SK-N-DZ (cell line): Measurements from ENCODE around the gene PKHD1.
"Not testable (repeated sequence)": the region's sequence is repeated elsewhere in the genome, so short reads cannot be mapped to it uniquely, and the experiment has no call there.

Source experiments
- DNase-seq: peaks from one replicate; pipeline ENCODE4 v3.0.0-alpha.2; 2015; ENCODE audit warnings: low spot score

The PKHD1 gene

GRCh38 chr6:51855310-51856082, 231.9 kb downstream of the PKHD1 start:
- DNase-seq = peak; percentile 75

DNA sequence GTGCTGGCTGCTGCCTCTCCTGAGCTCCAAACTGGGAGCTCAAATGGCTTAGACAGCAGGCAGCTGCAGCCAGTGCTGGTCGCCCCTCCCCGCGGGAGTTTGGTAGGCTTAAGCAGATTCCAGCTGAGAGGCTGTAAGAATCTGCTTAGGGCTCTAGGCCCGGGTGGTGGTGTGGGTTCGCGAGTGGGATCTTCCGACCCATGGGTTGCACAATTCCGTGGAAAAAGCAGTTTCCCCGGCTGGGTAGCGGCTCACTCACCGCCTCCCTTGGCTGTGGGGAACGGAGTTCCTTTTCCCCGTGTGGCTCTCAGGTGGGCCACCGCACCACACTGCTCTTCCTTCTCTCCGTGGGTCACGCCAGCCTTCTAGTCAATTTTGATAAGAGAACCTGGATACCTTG, 232.5 kb downstream of the PKHD1 start:
- no peak for DNase-seq

DNA sequence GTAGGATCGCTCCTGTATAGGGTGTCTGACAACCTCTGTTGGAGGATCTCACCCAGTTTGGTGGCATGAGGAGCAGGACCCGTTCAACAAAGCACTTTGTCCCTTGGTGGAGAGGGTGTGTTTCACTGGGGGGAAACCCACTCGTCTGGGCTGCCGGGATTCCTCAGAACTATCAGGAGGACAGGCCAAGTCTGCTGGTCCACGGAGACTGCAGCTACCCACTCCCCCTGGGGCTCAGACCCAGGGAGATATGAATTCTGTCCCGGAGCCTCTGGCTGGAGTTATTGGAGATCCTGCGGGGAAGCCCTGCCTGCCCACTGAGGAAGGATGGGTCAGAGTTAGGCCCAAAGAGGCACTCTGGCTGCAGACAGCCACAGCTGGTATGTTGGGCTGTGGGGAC, 233.1 kb downstream of the PKHD1 start:
- DNase-seq = no peak

- DNase-seq = not testable (repeated sequence)
Measured at GRCh38 chr6:51853109-51853508, 234.3 kb downstream of the PKHD1 start.

DNA sequence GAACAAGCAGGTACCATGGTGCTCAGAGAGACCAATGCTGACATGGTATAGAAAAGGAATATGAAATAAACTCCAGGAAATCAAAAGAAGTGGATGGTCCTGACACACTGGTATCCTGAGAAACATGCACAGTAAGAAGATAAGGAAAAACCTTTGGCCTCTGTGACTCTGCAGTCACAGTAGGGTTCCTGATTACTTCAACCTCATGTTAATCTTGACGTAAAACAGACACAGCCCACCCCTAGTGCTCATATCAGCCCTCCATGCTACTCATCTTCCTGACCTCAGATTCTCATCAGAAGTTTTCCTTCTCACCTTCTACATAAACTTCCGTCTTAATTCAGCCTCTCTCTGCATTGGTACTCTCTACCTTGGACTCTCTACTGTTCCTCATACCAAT, 240.9 kb downstream of the PKHD1 start:
- peak; percentile 81 for DNase-seq

- peak; percentile 67 for DNase-seq
Measured at GRCh38 chr6:51844336-51844735, 243.1 kb downstream of the PKHD1 start.

- peak; percentile 80 for DNase-seq
Measured at GRCh38 chr6:51843456-51844056, 243.9 kb downstream of the PKHD1 start.

DNA sequence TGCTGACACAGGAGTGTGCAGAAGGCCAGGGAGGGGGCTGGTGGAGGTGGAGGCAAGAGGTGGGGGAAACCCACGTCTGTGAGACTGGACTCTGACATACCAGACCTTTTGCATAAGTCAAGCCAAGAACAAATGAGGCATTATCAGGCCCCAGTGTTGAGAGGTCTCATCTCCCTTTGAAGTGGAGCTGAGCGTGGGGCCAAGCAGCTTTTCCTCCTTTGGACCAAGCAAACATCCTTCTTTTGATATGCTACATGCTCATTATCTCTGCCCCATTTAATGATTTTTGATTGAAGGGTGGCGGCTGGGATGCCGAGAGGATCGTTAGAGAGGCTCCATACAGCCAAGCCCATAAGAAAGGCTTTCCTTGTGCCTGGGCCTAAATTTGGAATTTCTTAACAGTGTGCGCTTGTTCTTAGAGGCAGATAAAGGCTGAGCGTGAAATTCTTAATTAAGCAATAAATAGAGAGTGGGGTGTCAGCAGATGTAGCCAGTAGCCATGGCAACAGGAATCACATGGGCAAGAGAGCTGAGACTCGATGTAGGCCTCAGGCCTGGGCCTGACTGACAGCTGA, 244.5 kb downstream of the PKHD1 start:
- DNase-seq = peak; percentile 13

- DNase-seq = peak; percentile 50
Measured at GRCh38 chr6:51842061-51842803, 245.2 kb downstream of the PKHD1 start.

- peak; percentile 37 for DNase-seq
Measured at GRCh38 chr6:51841626-51842025, 245.8 kb downstream of the PKHD1 start.

GRCh38 chr6:51839726-51840374, 247.6 kb downstream of the PKHD1 start:
- DNase-seq = no peak

GRCh38 chr6:51830666-51831065, 256.7 kb downstream of the PKHD1 start:
- DNase-seq = no peak

- no peak for DNase-seq
Measured at GRCh38 chr6:51827580-51827979, 259.8 kb downstream of the PKHD1 start.

GRCh38 chr6:51824940-51825339, 262.5 kb downstream of the PKHD1 start:
- DNase-seq = no peak

DNA sequence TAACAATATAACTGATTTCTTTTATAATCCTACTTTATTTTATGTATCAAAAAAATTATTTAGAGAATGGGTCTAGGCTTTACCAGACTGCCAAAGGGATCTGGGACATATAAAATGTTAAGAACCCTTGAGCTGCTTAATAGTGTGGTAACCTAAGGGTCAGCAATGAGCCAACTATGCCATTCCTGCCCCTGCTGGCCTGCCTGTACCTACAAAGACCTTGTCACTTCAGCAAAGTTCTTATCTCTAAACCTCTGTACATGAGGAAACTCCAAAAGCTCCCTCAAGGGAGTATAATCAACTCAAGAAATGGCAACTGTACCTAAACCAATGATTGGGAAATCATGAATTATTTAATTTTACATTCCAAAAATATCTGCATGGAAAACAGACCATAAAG, 266.9 kb downstream of the PKHD1 start:
- no peak for DNase-seq

DNA sequence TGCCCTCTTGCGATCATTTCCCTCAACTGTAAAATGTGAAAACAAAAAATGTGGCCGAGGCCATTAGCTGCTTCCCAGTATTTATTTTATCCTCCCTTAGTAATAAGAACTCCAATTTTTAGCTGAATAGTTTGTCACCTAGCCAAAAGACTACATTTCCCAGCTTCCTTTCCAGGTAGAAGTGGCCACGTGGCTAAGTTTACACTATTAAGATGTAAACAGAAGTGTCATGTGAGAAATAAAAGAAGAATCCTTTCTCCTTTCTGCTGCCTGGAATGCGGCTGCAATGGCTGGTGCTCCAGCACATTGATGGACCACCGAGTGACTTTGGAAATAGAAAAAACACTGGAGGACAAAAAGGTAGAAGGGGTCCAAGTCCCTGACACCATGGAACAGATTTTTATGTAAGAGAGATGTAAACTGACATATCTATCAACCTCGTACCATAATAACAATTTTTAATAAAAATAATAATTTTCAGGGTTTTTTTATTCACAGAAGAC, 268.8 kb downstream of the PKHD1 start:
- DNase-seq = no peak

- DNase-seq = peak; percentile 23
Measured at GRCh38 chr6:51817832-51818231, 269.6 kb downstream of the PKHD1 start.

DNA sequence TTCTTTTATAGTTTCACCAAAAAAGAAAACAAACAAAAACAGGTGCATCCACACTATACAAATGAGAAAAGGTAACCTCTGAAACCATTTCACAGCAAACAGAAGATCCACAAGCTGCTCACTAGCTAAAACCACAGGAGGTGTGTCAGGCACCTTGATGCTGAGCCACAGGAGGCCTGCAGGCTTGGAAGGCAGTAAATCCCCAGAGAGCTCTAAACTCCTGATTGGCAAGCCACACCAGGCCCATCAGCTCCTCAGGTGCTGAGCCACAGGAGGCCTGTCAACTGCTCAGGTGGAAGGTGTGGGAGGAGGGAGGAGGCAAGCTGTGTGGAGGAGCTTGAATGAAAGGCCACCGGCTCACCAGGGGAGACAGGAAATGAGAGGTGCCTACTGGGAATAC, 273.0 kb downstream of the PKHD1 start:
- DNase-seq = no peak

DNA sequence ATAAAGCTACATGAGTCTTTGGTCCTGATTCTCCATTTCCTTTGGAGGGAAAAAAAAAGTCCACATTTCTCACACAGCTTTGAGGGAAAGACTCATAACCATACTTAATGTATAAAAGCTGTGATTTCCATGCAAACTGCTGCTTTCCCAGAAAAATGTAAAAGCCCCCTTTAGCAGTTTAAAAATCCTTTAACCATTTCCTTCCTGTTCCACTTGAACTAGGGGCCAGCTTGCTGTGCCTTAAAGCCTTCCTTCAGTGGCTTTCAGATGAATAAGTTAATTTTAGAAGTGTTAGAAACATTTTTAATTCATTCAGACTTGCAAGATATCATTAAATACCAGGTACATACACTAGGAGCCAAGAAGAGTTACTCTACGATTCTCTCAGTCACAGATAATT, 273.5 kb downstream of the PKHD1 start:
- DNase-seq = no peak

GRCh38 chr6:51812231-51812630, 275.2 kb downstream of the PKHD1 start:
- DNase-seq = no peak

- DNase-seq = no peak
Measured at GRCh38 chr6:51805517-51805916, 281.9 kb downstream of the PKHD1 start.

DNA sequence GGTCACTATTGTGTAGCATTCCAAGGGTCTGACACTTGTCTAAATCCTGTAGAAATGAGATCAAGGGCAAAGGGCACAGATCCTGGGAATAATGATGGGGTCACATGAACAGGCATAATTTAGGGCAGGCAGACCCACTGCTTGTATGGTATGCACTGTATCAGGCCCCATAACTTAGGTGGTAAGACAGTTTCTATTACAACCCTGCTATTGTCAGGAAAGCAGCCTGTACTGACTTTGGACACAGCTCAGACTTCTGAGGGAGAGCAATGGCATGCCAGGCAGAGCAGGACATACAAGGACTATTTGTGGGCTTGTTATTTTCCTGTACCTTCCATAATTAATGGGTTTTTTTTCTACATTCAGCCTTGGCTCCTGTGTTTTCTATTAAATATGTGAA, 286.8 kb downstream of the PKHD1 start:
- no peak for DNase-seq
